HepG2 (cell line): ENCODE measurements around the gene CPNE4. TPM values are rescaled to one million over a fixed set of nuclear protein-coding genes. Genes with fewer than 3 reads are reported as not detected.
"Not testable (repeated sequence)": the region's sequence is repeated elsewhere in the genome, so short reads cannot be mapped to it uniquely, and the experiment has no call there.

ENCODE experiments used
- ATAC-seq: fragments of 200-7000 bp; cut with Tn5 transposase; 3 replicates; pipeline ENCODE4 v1.9.1; 2020; ENCODE audit warnings: mild to moderate bottlenecking, moderate library complexity
- BruUV-seq: library from RNA; stranded (reverse); fragments of 400-500 nt; replicated peaks from 2 replicates; lab custom pipeline; 2021; lab: Mats Ljungman, UMichigan
- CTCF ChIA-PET: fragments of 300-600 bp; formaldehyde crosslinking; extraction: SDS; loops from one replicate; lab custom pipeline; 2021; ENCODE audit warnings: low total read pairs, inconsistent platforms, low intra/inter-chr PET ratio; lab: Yijun Ruan, JAX
- POLR2A ChIA-PET: fragments of 350-600 bp; sonication (Branson Sonifier 250); formaldehyde crosslinking; loops from one replicate; lab custom pipeline; 2020; ENCODE audit warnings: antibody characterized with exemption, inconsistent platforms; lab: Yijun Ruan, JAX
- DNase-seq: peaks from one replicate; pipeline ENCODE4 v3.0.0-alpha.2; 2015; ENCODE audit warnings: low spot score
- FAIRE-seq: peaks from 3 replicates; lab custom pipeline; 2011; peaks lifted over from hg19 to GRCh38; lab: Jason Lieb, UNC
- H2AFZ ChIP-seq: one replicate; pipeline ENCODE4 v1.6.1; 2011; ENCODE audit warnings: low read length, inconsistent platforms
- H3K27ac ChIP-seq: fragments of 300-600 bp; 3 replicates; pipeline ENCODE4 v1.8.0; 2011; ENCODE audit warnings: mixed run types, mild to moderate bottlenecking, mixed read lengths, low read length, inconsistent platforms; ENCODE audit not compliant: insufficient read depth; ENCODE audit errors: extremely low read length
- H3K27me3 ChIP-seq, 2 experiments: fragments of 200-600 bp in 1 of 2; 2 replicates in 1 of 2; 3 replicates in 1 of 2; pipeline versions ENCODE4 v1.6.0 to v1.8.0; 2011; ENCODE audit warnings: low read length in 2 of 2, mild to moderate bottlenecking in 2 of 2, moderate library complexity in 2 of 2, inconsistent platforms in 1 of 2; ENCODE audit not compliant: insufficient read depth in 2 of 2, control insufficient read depth in 1 of 2
- H3K36me3 ChIP-seq, 2 experiments: fragments of 200-600 bp in 1 of 2; replicated peaks in 1 of 2; 2 replicates in 1 of 2; 3 replicates in 1 of 2; pipeline versions ENCODE4 v1.5.1 to v1.8.0; 2011; ENCODE audit warnings: low read length in 2 of 2, inconsistent platforms in 1 of 2; ENCODE audit not compliant: insufficient read depth in 2 of 2, control insufficient read depth in 1 of 2
- H3K4me1 ChIP-seq: 2 replicates; pipeline ENCODE4 v1.5.1; 2012; ENCODE audit warnings: low read length, inconsistent platforms; ENCODE audit not compliant: insufficient read depth
- H3K4me2 ChIP-seq: 2 replicates; pipeline ENCODE4 v1.6.0; 2011; ENCODE audit warnings: low read depth, low read length, inconsistent platforms
- H3K4me3 ChIP-seq, 3 experiments: fragments of 200-600 bp in 1 of 3; sonication (generic), shearing (Covaris generic) in 1 of 3; replicated peaks in 1 of 3; 2 replicates each; pipeline ENCODE4 v1.5.1; 2011 to 2016; ENCODE audit warnings: low read length in 3 of 3, inconsistent platforms in 2 of 3, low read depth in 2 of 3, mild to moderate bottlenecking in 2 of 3, control low read depth in 1 of 3, mixed read lengths in 1 of 3; ENCODE audit not compliant: insufficient read depth in 1 of 3
- H3K79me2 ChIP-seq: one replicate; pipeline ENCODE4 v1.6.1; 2011; ENCODE audit warnings: low read length, inconsistent platforms; ENCODE audit not compliant: insufficient read depth
- H3K9ac ChIP-seq: 2 replicates; pipeline ENCODE4 v1.6.0; 2011; ENCODE audit warnings: mild to moderate bottlenecking, low read depth, low read length, inconsistent platforms; ENCODE audit not compliant: insufficient read depth
- H3K9me3 ChIP-seq: 2 replicates; pipeline ENCODE4 v1.5.1; 2012; ENCODE audit warnings: mild to moderate bottlenecking, low read length
- H4K20me1 ChIP-seq: 2 replicates; pipeline ENCODE4 v1.6.0; 2011; ENCODE audit warnings: inconsistent platforms, mild to moderate bottlenecking, low read length, moderate library complexity; ENCODE audit not compliant: insufficient read depth
- EHMT2 ChIP-seq: fragments of 200-600 bp; sonication (generic); IDR thresholded peaks from 2 replicates; pipeline ENCODE4 v1.7.0; 2017; ENCODE audit warnings: antibody characterized with exemption, low read depth, low read length, borderline replicate concordance
- HHEX ChIP-seq: IDR thresholded peaks from 2 replicates; pipeline ENCODE4 v1.6.1; 2016; ENCODE audit warnings: control low read depth
- HMG20A ChIP-seq: IDR thresholded peaks from 2 replicates; pipeline ENCODE4 v1.6.1; 2016; ENCODE audit warnings: borderline replicate concordance
- KDM4B ChIP-seq: sonication (generic); formaldehyde crosslinking; IDR thresholded peaks from 2 replicates; pipeline ENCODE4 v1.4.0; 2020; ENCODE audit warnings: missing genetic modification reagents
- NR0B2 ChIP-seq: sonication (generic); formaldehyde crosslinking; IDR thresholded peaks from 2 replicates; pipeline ENCODE4 v1.4.0; 2020; ENCODE audit warnings: mild to moderate bottlenecking, missing genetic modification reagents
- NR2F2 ChIP-seq: IDR thresholded peaks from 2 replicates; pipeline ENCODE4 v1.6.1; 2012; ENCODE audit warnings: low read depth, inconsistent platforms, borderline replicate concordance
- TEAD2 ChIP-seq: sonication (generic); formaldehyde crosslinking; IDR thresholded peaks from 2 replicates; pipeline ENCODE4 v1.9.0; 2021; ENCODE audit warnings: missing genetic modification reagents
- ZBTB7B ChIP-seq: sonication (generic); formaldehyde crosslinking; IDR thresholded peaks from 2 replicates; pipeline ENCODE4 v1.4.0; 2020; ENCODE audit warnings: missing genetic modification reagents
- ZNF556 ChIP-seq: sonication (generic); formaldehyde crosslinking; IDR thresholded peaks from 2 replicates; pipeline ENCODE4 v1.4.0; 2020; ENCODE audit warnings: mild to moderate bottlenecking, missing genetic modification reagents, borderline replicate concordance
- ZNF615 ChIP-seq: sonication (generic); formaldehyde crosslinking; IDR thresholded peaks from 2 replicates; pipeline ENCODE4 v1.5.0; 2020; ENCODE audit warnings: mild to moderate bottlenecking, missing genetic modification reagents, borderline replicate concordance
- ZNF724P ChIP-seq: sonication (generic); formaldehyde crosslinking; IDR thresholded peaks from 2 replicates; pipeline ENCODE4 v1.8.0; 2022; ENCODE audit warnings: missing genetic modification reagents, borderline replicate concordance
- WGBS: methylation state at CpG from one replicate; pipeline ENCODE4 v1.1.6; 2017; ENCODE audit warnings: low lambda C conversion rate; 5-methylcytosine and 5-hydroxymethylcytosine counted together
- in situ Hi-C: cut with HindIII; loops from 2 replicates; pipeline ENCODE4 v1.10.0; 2017; ENCODE audit warnings: low pct_unique_long_range_greater_than_20kb; ENCODE audit not compliant: extremely low pct_ligation_motif_present
- intact Hi-C: fragments of 100-400 bp; cut with micrococcal nuclease; formaldehyde crosslinking; loops from one replicate; pipeline ENCODE4 v1.10.0; 2022; ENCODE audit not compliant: unreplicated experiment
- polyA plus RNA-seq, 8 experiments: library from polyadenylated mRNA; depleted of rRNA in 3 of 8; stranded (reverse) in 7 of 8; unstranded in 1 of 8; fragments of >200 nt; fragmentation: Illumina TruSeq in 4 of 8; extraction: Trizol in 4 of 8; gene quantifications; 2 replicates each; pipeline versions ENCODE4 v1.2.1 to v1.2.3, GENCODE V29; 2011 to 2016; ENCODE audit warnings: low read depth in 4 of 8, missing spikeins in 1 of 8, mixed read lengths in 1 of 8; ENCODE audit not compliant: insufficient read depth in 1 of 8
- total RNA-seq, 5 experiments: library from RNA; depleted of rRNA; stranded (reverse); fragments of >200 nt; fragmentation: Illumina TruSeq; extraction: Trizol; gene quantifications; 2 replicates each; pipeline ENCODE4 v1.2.3, GENCODE V29; 2016; ENCODE audit warnings: low read depth in 1 of 5
- TF ChIP-seq, protein P1 (sequence below): sonication (generic); formaldehyde crosslinking; IDR thresholded peaks from 2 replicates; pipeline ENCODE4 v1.8.1; 2022; ENCODE audit warnings: mild to moderate bottlenecking, missing genetic modification reagents
- TF ChIP-seq, protein P2 (sequence below): IDR thresholded peaks from 2 replicates; pipeline ENCODE4 v1.6.1; 2018; ENCODE audit warnings: missing genetic modification reagents, mild to moderate bottlenecking, missing compliant biosample characterization
- TF ChIP-seq, protein P3 (sequence below): sonication (generic); formaldehyde crosslinking; IDR thresholded peaks from 2 replicates; pipeline ENCODE4 v1.8.0; 2022; ENCODE audit warnings: low read depth, missing genetic modification reagents

Gene CPNE4
- total and polyA plus RNA-seq, 2 of the 13 experiments (the other 11 are each of a cell fraction or from before 2014, with no cell fraction given) = not detected

GRCh38 chr3:131972091-131972490, 62.7 kb downstream of the CPNE4 start (continued):
- TF ChIP-seq, protein P1, sequence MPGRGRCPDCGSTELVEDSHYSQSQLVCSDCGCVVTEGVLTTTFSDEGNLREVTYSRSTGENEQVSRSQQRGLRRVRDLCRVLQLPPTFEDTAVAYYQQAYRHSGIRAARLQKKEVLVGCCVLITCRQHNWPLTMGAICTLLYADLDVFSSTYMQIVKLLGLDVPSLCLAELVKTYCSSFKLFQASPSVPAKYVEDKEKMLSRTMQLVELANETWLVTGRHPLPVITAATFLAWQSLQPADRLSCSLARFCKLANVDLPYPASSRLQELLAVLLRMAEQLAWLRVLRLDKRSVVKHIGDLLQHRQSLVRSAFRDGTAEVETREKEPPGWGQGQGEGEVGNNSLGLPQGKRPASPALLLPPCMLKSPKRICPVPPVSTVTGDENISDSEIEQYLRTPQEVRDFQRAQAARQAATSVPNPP = no peak

- H4K20me1 ChIP-seq, H3K9ac ChIP-seq, H3K4me2 ChIP-seq, intact Hi-C loops, H3K27me3 ChIP-seq, in situ Hi-C loops, H2AFZ ChIP-seq, H3K4me3 ChIP-seq, FAIRE-seq, H3K36me3 ChIP-seq, ATAC-seq, CTCF ChIA-PET, H3K79me2 ChIP-seq, BruUV-seq, H3K9me3 ChIP-seq, POLR2A ChIA-PET, DNase-seq, H3K27ac ChIP-seq, H3K4me1 ChIP-seq: not testable (repeated sequence)
- WGBS = 33% methylated on average over 1 of the region's 8 CpGs
These were observed 71.4 kb downstream of the CPNE4 start for GRCh38 chr3:131963442-131963841.

DNA sequence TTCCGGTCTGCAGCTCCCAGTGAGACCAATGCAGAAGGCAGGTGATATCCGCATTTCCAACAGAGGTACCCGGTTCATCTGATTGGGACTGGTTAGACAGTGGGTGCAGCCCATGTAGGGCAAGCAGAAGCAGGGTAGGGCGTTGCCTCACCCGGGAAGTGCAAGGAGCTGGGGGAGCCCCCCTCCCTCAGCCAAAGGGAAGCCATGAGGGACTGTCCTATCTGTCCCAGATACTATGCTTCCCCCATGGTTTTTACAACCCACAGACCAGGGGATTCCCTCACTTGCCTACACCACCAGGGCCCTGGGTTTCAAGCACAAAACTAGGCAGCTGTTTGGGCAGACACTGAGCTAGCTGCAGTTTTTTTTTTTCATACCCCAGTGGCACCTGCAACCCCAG, 71.8 kb downstream of the CPNE4 start:
- Histone ChIP-seq H2AFZ (no peak overlapping the region), H3K4me1 (no peaks in the 10 kb centered on the region), H3K9me3 (no peaks in the 10 kb centered on the region), H3K36me3 (no peaks in the 10 kb centered on the region), H4K20me1 (no peaks in the 10 kb centered on the region), H3K79me2 (no peaks in the 10 kb centered on the region), H3K27ac (no peak overlapping the region), H3K27me3 (no peaks in the 10 kb centered on the region), H3K4me3 (no peak overlapping the region), H3K9ac (no peak overlapping the region), H3K4me2 (no peak overlapping the region)
- in situ Hi-C loops = no loop called here
- ChIA-PET POLR2A (no interaction called here), CTCF (no interaction called here)
- FAIRE-seq (no peak), ATAC-seq (no peak), DNase-seq (no peak)
- intact Hi-C loops = no loop called here
- WGBS = 27% methylated on average over 5 of the region's 5 CpGs
- no TSS peak for BruUV-seq
- TF ChIP-seq NR0B2 (CRISPR knock-in tag) (no peak), EHMT2 (no peak), ZNF615 (CRISPR knock-in tag) (no peak), ZBTB7B (CRISPR knock-in tag) (no peak), HMG20A (CRISPR knock-in tag) (no peak), NR2F2 (no peak), ZNF724P (CRISPR knock-in tag) (no peak), HHEX (CRISPR knock-in tag) (no peak), ZNF556 (CRISPR knock-in tag) (no peak), KDM4B (CRISPR knock-in tag) (no peak), TEAD2 (CRISPR knock-in tag) (no peak)
- TF ChIP-seq, protein P2, sequence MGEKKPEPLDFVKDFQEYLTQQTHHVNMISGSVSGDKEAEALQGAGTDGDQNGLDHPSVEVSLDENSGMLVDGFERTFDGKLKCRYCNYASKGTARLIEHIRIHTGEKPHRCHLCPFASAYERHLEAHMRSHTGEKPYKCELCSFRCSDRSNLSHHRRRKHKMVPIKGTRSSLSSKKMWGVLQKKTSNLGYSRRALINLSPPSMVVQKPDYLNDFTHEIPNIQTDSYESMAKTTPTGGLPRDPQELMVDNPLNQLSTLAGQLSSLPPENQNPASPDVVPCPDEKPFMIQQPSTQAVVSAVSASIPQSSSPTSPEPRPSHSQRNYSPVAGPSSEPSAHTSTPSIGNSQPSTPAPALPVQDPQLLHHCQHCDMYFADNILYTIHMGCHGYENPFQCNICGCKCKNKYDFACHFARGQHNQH (CRISPR knock-in tag) = no peak
- TF ChIP-seq, protein P3, sequence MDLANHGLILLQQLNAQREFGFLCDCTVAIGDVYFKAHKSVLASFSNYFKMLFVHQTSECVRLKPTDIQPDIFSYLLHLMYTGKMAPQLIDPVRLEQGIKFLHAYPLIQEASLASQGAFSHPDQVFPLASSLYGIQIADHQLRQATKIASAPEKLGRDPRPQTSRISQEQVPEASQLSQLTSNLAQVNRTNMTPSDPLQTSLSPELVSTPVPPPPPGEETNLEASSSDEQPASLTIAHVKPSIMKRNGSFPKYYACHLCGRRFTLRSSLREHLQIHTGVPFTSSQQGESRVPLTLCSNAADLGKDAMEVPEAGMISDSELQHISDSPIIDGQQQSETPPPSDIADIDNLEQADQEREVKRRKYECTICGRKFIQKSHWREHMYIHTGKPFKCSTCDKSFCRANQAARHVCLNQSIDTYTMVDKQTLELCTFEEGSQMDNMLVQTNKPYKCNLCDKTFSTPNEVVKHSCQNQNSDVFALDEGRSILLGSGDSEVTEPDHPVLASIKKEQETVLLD (CRISPR knock-in tag) = no peak
